Measurements from ENCODE around the gene E2F3.

Gene E2F3

DNA sequence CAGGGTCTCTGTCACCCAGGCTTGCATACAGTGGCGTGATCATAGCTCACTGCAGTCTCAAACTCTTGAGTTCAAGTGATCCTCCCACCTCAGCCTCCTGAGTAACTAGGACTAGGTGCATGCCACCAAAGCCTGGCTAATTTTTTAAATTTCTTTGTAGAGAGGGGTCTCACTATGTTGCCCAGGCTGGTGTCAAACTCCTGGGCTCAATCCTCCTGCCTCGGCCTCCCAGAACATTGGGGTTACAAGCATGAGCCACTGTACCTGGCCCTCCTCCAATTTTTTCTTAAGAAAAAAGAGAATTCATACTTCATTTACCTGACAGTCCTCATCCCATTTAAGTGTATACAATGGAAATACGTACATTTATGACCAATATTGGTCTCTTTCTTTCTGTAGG lies 37.9 kb downstream of the E2F3 start:
- no peak overlapping the region for H3K4me3 ChIP-seq (ENCODE audit: low read depth, low read length)
- no peak for DNase-seq (ENCODE audit: low read depth)
- TF ChIP-seq, protein P1, sequence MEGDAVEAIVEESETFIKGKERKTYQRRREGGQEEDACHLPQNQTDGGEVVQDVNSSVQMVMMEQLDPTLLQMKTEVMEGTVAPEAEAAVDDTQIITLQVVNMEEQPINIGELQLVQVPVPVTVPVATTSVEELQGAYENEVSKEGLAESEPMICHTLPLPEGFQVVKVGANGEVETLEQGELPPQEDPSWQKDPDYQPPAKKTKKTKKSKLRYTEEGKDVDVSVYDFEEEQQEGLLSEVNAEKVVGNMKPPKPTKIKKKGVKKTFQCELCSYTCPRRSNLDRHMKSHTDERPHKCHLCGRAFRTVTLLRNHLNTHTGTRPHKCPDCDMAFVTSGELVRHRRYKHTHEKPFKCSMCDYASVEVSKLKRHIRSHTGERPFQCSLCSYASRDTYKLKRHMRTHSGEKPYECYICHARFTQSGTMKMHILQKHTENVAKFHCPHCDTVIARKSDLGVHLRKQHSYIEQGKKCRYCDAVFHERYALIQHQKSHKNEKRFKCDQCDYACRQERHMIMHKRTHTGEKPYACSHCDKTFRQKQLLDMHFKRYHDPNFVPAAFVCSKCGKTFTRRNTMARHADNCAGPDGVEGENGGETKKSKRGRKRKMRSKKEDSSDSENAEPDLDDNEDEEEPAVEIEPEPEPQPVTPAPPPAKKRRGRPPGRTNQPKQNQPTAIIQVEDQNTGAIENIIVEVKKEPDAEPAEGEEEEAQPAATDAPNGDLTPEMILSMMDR (IDR thresholded peaks at IDR 0.05; ENCODE audit: insufficient read depth, low read depth, low read length, missing control alignments) = no peak

DNA sequence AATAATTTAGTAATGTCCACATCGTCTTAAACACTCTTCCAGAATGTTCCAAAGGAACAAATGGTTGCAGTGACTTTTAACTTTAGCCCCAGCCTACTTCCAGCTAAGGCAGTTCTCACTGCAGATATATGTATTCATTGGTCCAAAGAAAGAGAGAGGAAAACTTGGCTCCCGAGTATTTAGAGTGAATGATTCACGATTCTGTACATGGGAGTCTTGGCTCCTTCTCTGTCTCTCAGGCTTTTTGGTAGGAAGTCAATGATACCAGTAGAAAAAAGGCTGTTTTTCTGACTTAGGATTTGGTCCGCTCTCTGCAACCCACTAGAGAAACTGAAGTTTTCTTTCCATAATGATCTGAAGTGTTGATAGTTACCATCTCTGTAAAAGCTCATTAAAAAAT lies 38.6 kb downstream of the E2F3 start:
- DNase-seq (ENCODE audit: low read depth) = no peak
- H3K4me3 ChIP-seq (ENCODE audit: low read depth, low read length) = no peak overlapping the region
- TF ChIP-seq, protein P1 (IDR thresholded peaks at IDR 0.05; ENCODE audit: insufficient read depth, low read depth, low read length, missing control alignments) = no peak

DNA sequence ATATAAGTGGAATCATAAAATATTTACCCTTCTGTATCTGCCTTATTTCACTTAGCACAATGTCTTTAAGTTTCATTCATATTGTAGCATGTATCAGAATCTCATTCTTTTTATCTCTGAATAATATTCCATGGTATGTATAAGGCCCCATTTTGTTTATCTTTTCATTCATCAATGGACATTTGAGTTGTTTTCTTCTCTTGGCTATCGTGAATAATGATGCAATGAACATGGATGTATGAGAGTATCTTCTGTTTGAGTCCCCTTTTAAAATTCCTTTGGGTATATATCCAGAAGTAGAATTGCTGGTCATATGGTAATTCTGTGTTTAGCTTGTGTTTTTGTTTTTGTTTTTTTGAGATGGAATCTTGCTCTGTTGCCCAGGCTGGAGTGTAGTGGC lies 39.6 kb downstream of the E2F3 start:
- TF ChIP-seq, protein P1 (IDR thresholded peaks at IDR 0.05; ENCODE audit: insufficient read depth, low read depth, low read length, missing control alignments) = no peak
- no peak overlapping the region for H3K4me3 ChIP-seq (ENCODE audit: low read depth, low read length)
- DNase-seq (ENCODE audit: low read depth) = no peak

DNA sequence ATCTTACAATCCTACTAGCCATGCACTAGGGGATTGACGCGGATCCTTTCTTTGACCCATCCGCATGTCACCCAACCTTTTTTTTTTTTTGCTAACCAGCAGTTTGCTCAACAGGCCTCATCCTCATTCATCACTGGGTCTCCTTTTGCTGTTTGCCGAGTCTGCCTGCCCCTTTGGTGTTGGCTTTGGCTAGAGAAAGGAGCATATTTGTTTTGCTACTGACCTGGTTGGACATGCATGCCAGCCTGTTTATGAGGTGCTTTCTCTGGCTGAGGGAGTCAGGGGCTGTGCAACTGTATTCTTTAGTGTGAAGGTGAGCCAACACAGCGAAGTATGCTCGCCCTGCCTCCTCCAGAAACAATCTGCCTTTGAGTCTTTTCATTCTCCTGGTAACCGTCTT lies 40.2 kb downstream of the E2F3 start:
- TF ChIP-seq, protein P1 (IDR thresholded peaks at IDR 0.05; ENCODE audit: insufficient read depth, low read depth, low read length, missing control alignments) = no peak
- DNase-seq (ENCODE audit: low read depth) = no peak

DNA sequence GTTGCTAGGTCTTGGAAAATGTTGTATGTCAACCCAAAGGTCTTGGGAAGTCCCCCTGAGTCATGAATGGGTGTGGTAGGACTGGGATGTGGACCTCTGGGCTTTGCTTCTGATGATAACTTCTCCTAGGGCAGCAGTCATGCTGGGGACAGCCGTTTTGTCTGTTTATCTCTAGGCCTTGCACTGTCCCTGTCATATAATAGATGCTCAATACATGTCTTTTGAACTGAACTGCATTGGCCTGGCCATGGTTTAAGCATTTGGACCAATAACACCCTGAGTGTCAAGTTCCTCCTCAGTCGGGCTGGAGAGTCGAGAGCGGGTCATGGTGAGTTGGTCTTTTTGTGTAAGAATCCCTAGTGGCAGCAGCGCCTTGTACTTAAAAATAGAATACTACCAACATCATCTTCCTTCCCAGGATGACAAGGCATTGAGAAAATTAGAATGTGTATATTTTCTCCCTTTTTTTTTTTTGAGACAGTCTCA lies 43.1 kb downstream of the E2F3 start:
- TF ChIP-seq, protein P1 (IDR thresholded peaks at IDR 0.05; ENCODE audit: insufficient read depth, low read depth, low read length, missing control alignments) = no peak
- no peak overlapping the region for H3K4me3 ChIP-seq (ENCODE audit: low read depth, low read length)
- no peak for DNase-seq (ENCODE audit: low read depth)

More for the DNA sequence above, 40.2 kb downstream of the E2F3 start:
- H3K4me3 ChIP-seq (ENCODE audit: low read depth, low read length) = no peak overlapping the region

DNA sequence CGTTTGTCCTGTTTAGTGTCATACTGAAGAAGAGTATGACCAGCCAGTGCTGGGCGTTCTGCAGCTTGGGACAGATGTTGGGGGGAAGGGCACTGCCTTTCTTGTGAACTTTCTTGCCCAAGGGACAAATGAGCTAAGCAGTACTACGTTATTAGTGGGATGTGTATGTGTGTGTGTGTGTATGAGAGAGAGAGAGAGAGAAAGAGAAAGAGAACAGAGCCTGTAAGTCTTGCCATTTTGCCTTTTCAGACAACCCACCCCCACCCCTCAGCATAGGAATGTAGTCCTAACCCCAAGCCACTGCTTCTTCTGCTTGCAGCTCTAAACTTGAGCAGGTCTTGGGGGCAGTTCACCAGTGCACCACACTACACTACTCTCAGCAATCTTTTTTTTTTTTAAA lies 45.5 kb downstream of the E2F3 start:
- no peak for DNase-seq (ENCODE audit: low read depth)
- TF ChIP-seq, protein P1 (IDR thresholded peaks at IDR 0.05; ENCODE audit: insufficient read depth, low read depth, low read length, missing control alignments) = no peak
- no peak overlapping the region for H3K4me3 ChIP-seq (ENCODE audit: low read depth, low read length)

DNA sequence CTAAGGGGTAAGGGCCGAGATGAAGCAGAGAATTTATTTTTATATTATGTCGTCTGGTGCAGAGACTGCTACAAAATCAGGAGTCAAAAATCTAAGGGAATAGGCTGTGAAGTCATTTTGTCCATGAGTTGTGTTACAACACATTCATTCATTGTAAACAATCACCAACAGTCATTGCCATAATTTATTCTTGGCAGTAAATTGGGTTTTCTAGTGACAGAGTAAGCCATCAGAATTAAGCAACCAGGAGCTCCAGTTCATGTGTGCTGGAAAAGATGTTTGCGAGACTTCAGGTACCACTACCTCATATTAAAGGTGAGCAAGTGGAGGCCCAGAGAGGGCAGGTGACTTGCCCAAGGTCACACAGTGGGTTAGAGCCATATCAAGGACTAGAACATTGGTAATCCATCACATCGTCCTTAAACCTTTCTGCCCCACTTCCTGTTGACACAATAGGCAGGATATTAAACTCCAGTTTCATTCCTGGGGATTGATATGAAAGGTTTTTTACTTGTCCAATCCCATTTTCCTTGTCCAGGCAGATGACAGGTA lies 46.0 kb downstream of the E2F3 start:
- H3K4me3 ChIP-seq (ENCODE audit: low read depth, low read length) = no peak overlapping the region
- TF ChIP-seq, protein P1 (IDR thresholded peaks at IDR 0.05; ENCODE audit: insufficient read depth, low read depth, low read length, missing control alignments) = no peak
- no peak for DNase-seq (ENCODE audit: low read depth)

All from GM12865 (cell line).